K562 (cell line): ENCODE measurements around the gene FEZF1. TPM values are rescaled to one million over a fixed set of nuclear protein-coding genes. Genes with fewer than 3 reads are reported as not detected.

Experiments used
- ATAC-seq: fragments of 200-7000 bp; cut with Tn5 transposase; 3 replicates; pipeline ENCODE4 v1.9.1; 2020; ENCODE audit warnings: moderate library complexity
- BruUV-seq: library from RNA; stranded (reverse); fragments of 400-500 nt; replicated peaks from 2 replicates; lab custom pipeline; 2021; lab: Mats Ljungman, UMichigan
- CTCF ChIA-PET: fragments of 300-600 bp; formaldehyde crosslinking; extraction: SDS; loops from one replicate; lab custom pipeline; 2021; ENCODE audit warnings: low intra/inter-chr PET ratio; lab: Yijun Ruan, JAX
- POLR2A ChIA-PET: fragments of 300-600, 350-650 bp; sonication (Branson Sonifier 250); formaldehyde crosslinking; extraction: SDS; loops from one replicate; lab custom pipeline; 2021; ENCODE audit warnings: antibody characterized with exemption, inconsistent platforms; lab: Yijun Ruan, JAX
- DNase-seq, 4 experiments: peaks; one replicate each; pipeline versions ENCODE4 v3.0.0 to v3.0.0-alpha.2; 2011 to 2018; ENCODE audit warnings: low spot score in 3 of 4, mixed read lengths in 3 of 4; ENCODE audit errors: extremely low read depth in 1 of 4
- FAIRE-seq: peaks from 2 replicates; lab custom pipeline; 2011; peaks lifted over from hg19 to GRCh38; lab: Jason Lieb, UNC
- H2AFZ ChIP-seq: 2 replicates; pipeline ENCODE4 v1.6.0; 2011; ENCODE audit warnings: low read depth, low read length, control low read depth, inconsistent platforms
- H3K27ac ChIP-seq: fragments of 200-600 bp; 3 replicates; pipeline ENCODE4 v1.8.0; 2011; ENCODE audit warnings: low read depth, mild to moderate bottlenecking, control low read depth, inconsistent platforms, low read length, moderate library complexity, mixed read lengths; ENCODE audit errors: extremely low read depth
- H3K27me3 ChIP-seq, 2 experiments: fragments of 300-600 bp in 1 of 2; 2 replicates in 1 of 2; 3 replicates in 1 of 2; pipeline versions ENCODE4 v1.6.0 to v1.8.0; 2011; ENCODE audit warnings: inconsistent platforms in 2 of 2, low read length in 2 of 2, mild to moderate bottlenecking in 1 of 2, mixed read lengths in 1 of 2, moderate library complexity in 1 of 2; ENCODE audit not compliant: control insufficient read depth in 2 of 2, insufficient read depth in 2 of 2
- H3K36me3 ChIP-seq: fragments of 300-600 bp; 3 replicates; pipeline ENCODE4 v1.8.0; 2011; ENCODE audit warnings: mild to moderate bottlenecking, low read length, inconsistent platforms; ENCODE audit not compliant: control insufficient read depth, insufficient read depth
- H3K4me1 ChIP-seq, 2 experiments: fragments of 200-600 bp in 1 of 2; replicated peaks in 1 of 2; 2 replicates in 1 of 2; 3 replicates in 1 of 2; pipeline versions ENCODE4 v1.5.1 to v1.8.0; 2011; ENCODE audit warnings: inconsistent platforms in 2 of 2, low read length in 2 of 2, mild to moderate bottlenecking in 1 of 2, mixed read lengths in 1 of 2, moderate library complexity in 1 of 2; ENCODE audit not compliant: control insufficient read depth in 2 of 2, insufficient read depth in 2 of 2
- H3K4me2 ChIP-seq: 2 replicates; pipeline ENCODE4 v1.6.1; 2011; ENCODE audit warnings: low read length, control low read depth, inconsistent platforms, mixed read lengths; ENCODE audit not compliant: insufficient read depth
- H3K4me3 ChIP-seq: fragments of 200-600 bp; sonication (generic), shearing (Covaris generic); 2 replicates; pipeline ENCODE4 v1.5.1; 2016; ENCODE audit warnings: control low read depth, inconsistent platforms
- H3K79me2 ChIP-seq: fragments of 200-600 bp; 3 replicates; pipeline ENCODE4 v1.8.0; 2011; ENCODE audit warnings: low read length, inconsistent platforms; ENCODE audit not compliant: control insufficient read depth, insufficient read depth
- H3K9ac ChIP-seq, 2 experiments: 2 replicates each; pipeline versions ENCODE4 v1.6.0 to v1.6.1; 2011; ENCODE audit warnings: low read depth in 2 of 2, low read length in 2 of 2, control low read depth in 1 of 2, inconsistent platforms in 1 of 2, mild to moderate bottlenecking in 1 of 2, mixed read lengths in 1 of 2; ENCODE audit not compliant: insufficient read depth in 1 of 2
- H3K9me1 ChIP-seq: one replicate; pipeline ENCODE4 v1.6.0; 2011; ENCODE audit warnings: inconsistent platforms, mild to moderate bottlenecking, low read length, moderate library complexity; ENCODE audit not compliant: control insufficient read depth, insufficient read depth
- H3K9me3 ChIP-seq: replicated peaks from 2 replicates; pipeline ENCODE4 v1.5.1; 2011; ENCODE audit warnings: low read depth, low read length, inconsistent platforms; ENCODE audit not compliant: control insufficient read depth, insufficient read depth
- H4K20me1 ChIP-seq: replicated peaks from 2 replicates; pipeline ENCODE4 v1.6.1; 2011; ENCODE audit warnings: low read length, inconsistent platforms, mixed read lengths; ENCODE audit not compliant: control insufficient read depth, insufficient read depth
- CHCHD3 ChIP-seq: fragments of 250-450 bp; sonication (Bioruptor Pico); IDR thresholded peaks from 2 replicates; pipeline ENCODE4 v2.1.2; 2022; ENCODE audit warnings: mild to moderate bottlenecking
- ELF1 ChIP-seq: fragments of 200-800 bp; sonication (Bioruptor generic); IDR thresholded peaks from 2 replicates; pipeline ENCODE4 v1.6.1; 2016; ENCODE audit warnings: missing genetic modification characterization, missing compliant biosample characterization
- JUNB ChIP-seq: fragments of 450-650 bp; formaldehyde crosslinking; conservative IDR thresholded peaks from 2 replicates; pipeline ENCODE4 v1.4.0; 2020; ENCODE audit warnings: mild to moderate bottlenecking
- PCBP2 ChIP-seq: fragments of 200-400 bp; formaldehyde crosslinking; IDR thresholded peaks from 2 replicates; pipeline ENCODE4 v1.6.1; 2018; ENCODE audit warnings: low read length, low read depth, mild to moderate bottlenecking, moderate library complexity; ENCODE audit not compliant: poor library complexity, severe bottlenecking
- SMARCE1 ChIP-seq: fragments of 450-650 bp; IDR thresholded peaks from 2 replicates; pipeline ENCODE4 v1.7.1; 2016; ENCODE audit warnings: mild to moderate bottlenecking
- SREBF1 ChIP-seq: fragments of 150-350 bp; IDR thresholded peaks from 2 replicates; pipeline ENCODE4 v1.6.1; 2014; ENCODE audit warnings: antibody characterized with exemption, low read depth, low read length, borderline replicate concordance
- SRSF9 ChIP-seq: fragments of 200-400 bp; formaldehyde crosslinking; IDR thresholded peaks from 2 replicates; pipeline ENCODE4 v1.6.1; 2017; ENCODE audit warnings: low read depth, low read length, borderline replicate concordance
- TEAD2 ChIP-seq: fragments of 450-650 bp; IDR thresholded peaks from 2 replicates; pipeline ENCODE4 v1.6.1; 2016; ENCODE audit warnings: missing genetic modification characterization, control low read depth, missing compliant biosample characterization
- TFE3 ChIP-seq: fragments of 450-650 bp; formaldehyde crosslinking; IDR thresholded peaks from 2 replicates; pipeline ENCODE4 v1.4.0; 2020; ENCODE audit warnings: mild to moderate bottlenecking, mixed read lengths
- TRIM25 ChIP-seq: fragments of 450-650 bp; IDR thresholded peaks from 2 replicates; pipeline ENCODE4 v1.7.0; 2016; ENCODE audit warnings: borderline replicate concordance
- ZC3H4 ChIP-seq: sonication (generic); formaldehyde crosslinking; IDR thresholded peaks from 2 replicates; pipeline ENCODE4 v1.9.0; 2021; ENCODE audit warnings: missing genetic modification reagents, borderline replicate concordance
- ZNF140 ChIP-seq: fragments of 250-450 bp; sonication (Bioruptor Pico); IDR thresholded peaks from 2 replicates; pipeline ENCODE4 v1.8.0; 2021; ENCODE audit warnings: moderate library complexity, mild to moderate bottlenecking, inconsistent platforms
- ZNF224 ChIP-seq: sonication (generic); formaldehyde crosslinking; IDR thresholded peaks from 2 replicates; pipeline ENCODE4 v1.8.0; 2022; ENCODE audit warnings: mild to moderate bottlenecking, missing genetic modification reagents
- ZNF551 ChIP-seq: fragments of 250-450 bp; sonication (Bioruptor Pico); IDR thresholded peaks from 2 replicates; pipeline ENCODE4 v1.5.0; 2021; ENCODE audit warnings: mild to moderate bottlenecking, moderate library complexity
- WGBS: fragments of 100-300 bp; shearing (Covaris generic); methylation state at CpG from one replicate; pipeline ENCODE4 v1.1.6; 2016; ENCODE audit warnings: low coverage, mixed read lengths; ENCODE audit not compliant: insufficient coverage; ENCODE audit errors: missing lambda C conversion rate; 5-methylcytosine and 5-hydroxymethylcytosine counted together
- in situ Hi-C: fragments of 300-500 bp; cut with MboI; formaldehyde crosslinking; loops from 4 replicates; pipeline ENCODE4 v1.15.0; 2018; ENCODE audit warnings: inconsistent platforms, mixed read lengths
- intact Hi-C: fragments of 100-400 bp; cut with micrococcal nuclease; formaldehyde crosslinking; loops from 2 replicates; pipeline ENCODE4 v1.14.2; 2022
- polyA plus RNA-seq, 8 experiments: library from polyadenylated mRNA; depleted of rRNA in 4 of 8; stranded (reverse) in 5 of 8; unstranded in 3 of 8; fragments of >200 nt; fragmentation: Nextera tagmentation in 2 of 8; fragmentation: Illumina TruSeq in 1 of 8; extraction: Ambion mirVana in 2 of 8; extraction: Trizol in 1 of 8; gene quantifications; 2 replicates each; pipeline versions ENCODE4 v1.2.1 to v1.2.3, GENCODE V29; 2011 to 2014; ENCODE audit warnings: inconsistent platforms in 1 of 8, missing spikeins in 1 of 8
- total RNA-seq, 7 experiments: library from RNA; depleted of rRNA in 6 of 7; stranded (reverse); fragments of >200 nt in 6 of 7; fragmentation: Illumina TruSeq in 2 of 7; extraction: Trizol in 2 of 7; gene quantifications; 2 replicates each; pipeline versions ENCODE4 v1.2.1 to v1.2.3, GENCODE V29; 2011 to 2021; ENCODE audit warnings: low replicate concordance in 1 of 7

Gene FEZF1
- total and polyA plus RNA-seq, 9 of the 15 experiments (the other 6 are each of a cell fraction or from before 2014, with no cell fraction given): not detected

GRCh38 chr7:122262246-122262645, 42.3 kb downstream of the FEZF1 start:
- BruUV-seq: no TSS peak
- H3K4me2 ChIP-seq: no peak overlapping the region
- ATAC-seq (no peak), DNase-seq (no peak), FAIRE-seq (no peak)
- ChIA-PET POLR2A (no interaction called here), CTCF (no interaction called here)
- intact Hi-C loops (no loop called here), in situ Hi-C loops (no loop called here)
- no peaks in the 10 kb centered on the region for H3K79me2 ChIP-seq
- H3K27me3 ChIP-seq: no peaks in the 10 kb centered on the region
- no peaks in the 10 kb centered on the region for H3K4me1 ChIP-seq
- H3K9ac ChIP-seq: no peak overlapping the region
- H4K20me1 ChIP-seq: no peaks in the 10 kb centered on the region
- H3K9me1 ChIP-seq: no peaks in the 10 kb centered on the region
- H2AFZ ChIP-seq: no peak overlapping the region
- no peak overlapping the region for H3K4me3 ChIP-seq
- H3K9me3 ChIP-seq: no peaks in the 10 kb centered on the region; the same call in 1 of the 2 replicates
- H3K27ac ChIP-seq: no peak overlapping the region
- no peak for TF ChIP-seq ZNF551
- no peak for TF ChIP-seq SREBF1
- no peak for TF ChIP-seq ZNF224 (CRISPR knock-in tag)
- TF ChIP-seq ZC3H4: no peak
- TF ChIP-seq JUNB (CRISPR knock-in tag): no peak
- TF ChIP-seq SRSF9: no peak
- no peak for TF ChIP-seq TRIM25
- no peak for TF ChIP-seq PCBP2
- no peak for TF ChIP-seq SMARCE1
- TF ChIP-seq ZNF140: no peak
- TF ChIP-seq CHCHD3 (CRISPR knock-in tag): no peak
- no peak for TF ChIP-seq TEAD2 (tag)
- TF ChIP-seq ELF1 (tag): no peak
- no peak for TF ChIP-seq TFE3 (CRISPR knock-in tag)
- TF ChIP-seq, all 486 proteins: peak for 0
- WGBS: 0% methylated on average over 4 of the region's 4 CpGs
- no peaks in the 10 kb centered on the region for H3K36me3 ChIP-seq
